Left kidney (tissue), 2 donors: ENCODE data around the gene ZDHHC20. TPM values are rescaled to one million over a fixed set of nuclear protein-coding genes. Genes with fewer than 3 reads are reported as not detected.
A peak's percentile ranks its signal among the peaks of the same experiment; 100 is the strongest.

Experiments
- DNase-seq: peaks from one replicate; pipeline ENCODE4 v3.0.0-alpha.2; 2013
- polyA plus RNA-seq: library from polyadenylated mRNA; unstranded; fragments of 120-200 nt; gene quantifications from one replicate; pipeline ENCODE4 v1.2.1, GENCODE V29; 2013; ENCODE audit not compliant: insufficient read length

Gene ZDHHC20
- polyA plus RNA-seq, 1 donor = 101 TPM

DNA sequence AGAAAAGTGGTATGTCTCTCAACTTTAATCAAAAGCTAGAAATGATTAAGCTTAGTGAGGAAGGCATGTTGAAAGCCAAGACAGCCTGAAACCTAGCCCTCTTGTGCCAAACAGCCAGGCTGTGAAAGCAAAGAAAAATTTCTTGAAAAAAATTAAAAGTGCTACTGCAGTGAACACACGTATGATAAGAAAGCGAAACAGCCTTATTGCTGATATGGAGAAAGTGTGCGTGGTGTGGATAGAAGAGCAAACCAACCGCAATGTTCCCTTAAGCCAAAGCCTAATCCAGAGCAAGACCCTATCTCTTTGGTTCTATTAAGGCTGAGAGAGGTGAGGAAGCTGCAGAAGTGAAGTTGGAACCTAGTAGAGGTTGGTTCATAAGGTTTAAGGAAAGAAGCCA lies 96.4 kb downstream of the ZDHHC20 start:
- DNase-seq = no peak

DNA sequence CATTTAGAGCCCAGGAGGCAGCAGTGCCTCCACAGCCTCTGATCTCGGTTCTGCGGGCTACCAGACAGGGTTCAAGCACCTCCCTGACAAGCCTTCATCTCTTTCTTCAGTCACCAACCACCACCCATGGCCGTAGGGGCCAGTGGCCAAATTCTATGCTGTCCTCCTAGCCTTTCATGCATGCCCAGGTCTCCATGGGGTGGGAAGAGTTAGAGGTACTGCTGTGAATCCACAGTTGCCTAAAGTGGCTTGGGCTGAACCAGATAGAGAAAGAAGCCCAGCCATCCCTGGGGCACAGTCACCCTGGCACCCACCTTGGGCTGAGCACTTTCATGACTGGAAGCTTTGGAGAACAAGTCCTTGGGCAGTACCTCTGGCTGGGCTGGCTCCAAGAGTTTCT lies 97.4 kb downstream of the ZDHHC20 start:
- DNase-seq = no peak

DNA sequence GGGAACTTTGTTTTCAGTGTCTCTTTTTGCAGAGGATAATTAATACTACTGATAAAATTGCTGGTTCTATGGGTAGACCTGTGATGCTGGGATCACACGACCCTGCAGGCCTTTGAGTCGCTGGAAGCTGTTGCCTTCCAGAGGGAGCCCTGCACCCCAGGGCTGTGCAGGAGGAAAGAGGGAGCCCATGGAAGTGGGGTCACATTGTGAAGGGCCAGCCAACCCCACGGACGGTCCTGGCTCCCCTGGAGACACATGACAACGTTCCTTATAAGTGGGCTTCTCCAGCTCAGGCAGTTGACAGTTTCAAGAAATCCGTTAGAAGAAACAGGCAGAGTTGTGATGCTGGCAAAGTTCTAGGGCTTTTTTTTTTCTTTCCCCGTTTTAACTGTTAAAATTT lies 98.0 kb downstream of the ZDHHC20 start:
- no peak for DNase-seq

DNA sequence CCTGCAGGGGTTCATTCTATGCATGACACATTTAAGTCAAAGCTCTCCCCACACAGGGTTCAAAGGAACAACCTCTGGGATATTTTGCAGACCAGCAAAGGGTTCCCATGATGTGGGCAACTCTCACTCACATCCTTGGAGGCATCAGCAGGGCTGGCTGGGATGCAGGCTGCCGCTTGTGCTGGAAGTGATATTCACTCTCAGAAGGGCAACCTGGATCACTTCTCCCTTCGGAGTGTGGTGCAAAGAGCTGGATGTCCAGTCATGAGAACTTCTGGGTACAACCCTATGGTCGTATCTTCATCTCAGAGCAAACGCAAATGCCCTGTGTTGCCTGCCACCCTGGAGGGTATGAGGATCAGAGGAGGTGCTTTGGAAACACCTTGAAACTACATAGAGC lies 98.6 kb downstream of the ZDHHC20 start:
- DNase-seq = no peak

DNA sequence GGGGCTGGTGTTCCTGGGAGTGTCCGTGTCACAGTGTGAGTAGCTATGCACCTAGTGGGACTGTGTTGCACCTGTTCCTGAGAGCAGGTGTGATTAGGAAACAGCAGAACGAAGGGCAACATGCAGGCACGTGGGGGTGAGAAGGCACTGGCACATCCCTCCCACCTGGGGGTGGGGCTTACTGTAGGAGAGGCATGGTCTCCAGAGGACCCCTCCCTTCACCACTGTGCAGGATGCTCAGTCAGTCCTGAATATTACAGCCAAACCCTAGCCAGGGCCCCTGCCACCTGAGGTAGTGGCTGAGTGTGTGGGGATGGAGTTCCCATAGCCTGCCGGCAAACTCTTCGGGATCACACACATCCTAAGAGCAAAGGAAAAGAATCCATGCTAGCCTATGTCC lies 99.2 kb downstream of the ZDHHC20 start:
- no peak for DNase-seq

DNA sequence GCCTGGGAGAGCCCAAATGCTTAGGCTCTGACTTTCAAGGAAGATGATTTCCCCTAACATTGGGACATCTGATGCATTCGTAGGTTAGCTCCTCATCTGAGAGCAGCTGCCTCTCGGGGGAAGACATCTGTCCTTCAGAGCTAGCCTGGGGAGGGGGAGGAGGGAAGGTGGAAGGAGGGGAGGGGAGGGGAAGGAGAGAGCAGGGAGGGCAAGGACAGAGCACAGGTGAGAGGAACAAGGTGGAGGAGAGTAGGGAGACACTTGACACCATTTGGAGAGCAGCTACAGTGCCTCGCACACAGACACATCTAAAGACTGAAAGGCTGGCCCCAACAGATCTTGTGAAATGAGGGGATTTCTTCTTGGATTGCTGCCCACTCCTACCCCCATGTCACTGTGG lies 103.8 kb downstream of the ZDHHC20 start:
- no peak for DNase-seq

DNA sequence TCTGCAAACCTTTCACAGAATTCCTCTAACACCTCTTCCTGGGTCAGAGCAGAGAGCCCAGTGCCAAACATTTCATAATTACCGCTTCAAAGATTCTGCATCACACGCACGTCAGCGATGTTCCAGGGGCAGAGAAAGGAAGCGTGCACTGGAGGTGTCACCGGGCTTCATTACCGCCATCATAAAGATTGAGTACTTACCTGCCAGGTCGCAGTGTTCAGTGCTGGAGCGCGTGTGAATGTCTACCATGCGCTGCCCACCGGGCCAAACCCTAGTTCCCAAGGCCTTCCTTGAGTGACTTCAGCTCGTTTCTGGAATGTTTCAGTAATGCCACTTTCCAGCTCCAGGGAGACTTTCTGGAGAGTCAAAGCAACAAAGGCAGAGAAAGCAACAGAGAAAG lies 104.4 kb downstream of the ZDHHC20 start:
- no peak for DNase-seq

DNA sequence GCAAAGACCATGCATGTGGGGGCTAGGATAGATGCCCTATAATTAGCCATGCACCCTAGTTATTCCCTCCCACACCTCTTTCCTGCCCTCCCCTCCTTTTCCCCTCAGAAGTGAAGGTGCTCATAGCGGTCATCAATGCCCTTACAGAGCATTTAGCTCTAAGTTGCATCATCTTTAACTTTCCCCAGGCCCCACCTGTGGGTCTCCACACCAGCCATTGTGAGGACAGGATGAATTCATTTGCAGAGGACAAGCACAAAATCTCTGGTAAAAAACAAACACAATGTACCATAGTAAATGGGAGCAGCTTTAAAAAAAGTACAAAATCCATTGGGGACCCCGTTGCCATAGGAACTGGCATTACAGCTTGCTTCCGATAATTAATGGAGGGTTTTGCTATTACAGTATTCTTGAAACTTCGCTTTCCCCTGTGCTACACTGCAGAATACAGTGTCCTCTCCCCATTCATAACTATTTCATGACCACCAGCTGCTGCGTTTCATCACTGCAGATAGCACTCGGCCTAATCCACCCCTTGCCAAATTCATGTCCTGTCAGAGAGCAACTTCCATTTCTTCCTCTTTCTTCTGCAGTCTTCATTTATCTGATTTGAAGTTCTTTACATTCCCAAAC lies 110.5 kb downstream of the ZDHHC20 start:
- DNase-seq = peak; percentile 14

DNA sequence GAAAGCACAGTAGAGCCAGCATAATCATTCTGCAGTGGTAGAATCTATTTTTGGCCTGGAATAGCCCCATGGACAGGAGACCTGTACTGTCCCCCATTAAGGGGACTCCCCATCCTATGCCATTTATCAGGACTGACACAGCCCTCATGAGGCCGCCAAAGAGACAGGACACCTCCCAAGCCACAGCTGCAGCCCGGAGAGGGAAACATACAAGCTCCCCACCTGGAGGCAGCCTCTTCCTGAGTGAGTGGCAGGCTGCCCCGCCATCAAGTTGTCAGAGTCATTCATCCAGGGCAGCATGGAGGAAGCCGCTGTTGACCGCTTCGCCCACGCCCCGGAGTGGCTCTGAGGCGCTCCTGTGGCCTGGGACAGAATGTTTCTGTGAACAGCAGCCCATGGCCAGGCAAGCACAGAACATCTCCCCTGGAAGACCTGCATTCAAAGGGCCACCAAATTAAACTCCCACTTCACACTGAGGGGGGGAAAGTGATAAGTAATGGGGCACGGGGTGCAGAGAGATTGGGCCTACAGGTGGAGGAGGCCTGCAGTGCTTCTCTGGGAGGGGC lies 111.3 kb downstream of the ZDHHC20 start:
- DNase-seq = no peak

DNA sequence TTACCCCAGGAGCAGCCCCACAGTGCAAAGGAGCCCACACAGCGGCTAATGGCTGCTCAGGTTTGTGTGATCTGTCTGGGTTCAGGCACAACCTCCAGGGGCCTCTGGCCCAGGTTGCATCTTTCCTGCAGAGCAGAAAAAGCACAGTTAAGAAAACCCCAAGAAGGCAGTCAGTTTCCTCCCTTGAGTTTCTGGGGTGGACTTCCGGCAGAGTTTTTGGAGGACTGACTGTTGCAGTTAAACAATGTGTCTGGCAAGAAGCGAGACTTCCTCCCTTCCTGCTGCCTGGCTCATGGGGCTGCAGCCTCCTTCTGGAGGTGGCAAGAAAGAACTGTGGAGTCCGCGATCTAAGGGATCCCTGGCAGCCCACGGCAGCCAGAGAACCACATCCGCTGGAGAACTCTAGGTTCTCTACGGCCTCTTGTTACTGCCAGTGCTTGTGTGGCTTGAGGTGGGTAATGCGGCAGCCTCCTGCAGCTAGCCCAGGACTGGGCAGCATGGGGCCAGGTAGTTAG lies 114.4 kb downstream of the ZDHHC20 start:
- DNase-seq = no peak

DNA sequence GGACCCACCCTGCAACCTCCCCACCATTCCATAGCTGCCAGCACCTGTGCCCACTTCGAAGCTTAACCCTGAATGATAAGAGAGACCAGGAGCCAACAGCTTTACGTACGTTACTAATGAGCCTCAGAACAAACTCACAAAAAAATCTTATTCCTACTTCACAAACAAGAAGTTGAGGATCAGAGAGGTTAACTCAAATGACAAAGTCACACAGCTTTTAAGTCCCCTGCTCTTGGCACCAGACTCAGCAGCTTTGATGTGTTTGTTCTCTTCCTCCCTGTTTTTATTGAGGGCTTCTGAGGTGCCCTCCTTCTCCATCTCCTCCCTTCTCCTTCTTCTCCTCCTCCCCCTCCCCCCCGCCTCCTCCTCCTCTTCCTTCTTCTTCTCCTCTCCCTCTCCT lies 115.4 kb downstream of the ZDHHC20 start:
- no peak for DNase-seq

DNA sequence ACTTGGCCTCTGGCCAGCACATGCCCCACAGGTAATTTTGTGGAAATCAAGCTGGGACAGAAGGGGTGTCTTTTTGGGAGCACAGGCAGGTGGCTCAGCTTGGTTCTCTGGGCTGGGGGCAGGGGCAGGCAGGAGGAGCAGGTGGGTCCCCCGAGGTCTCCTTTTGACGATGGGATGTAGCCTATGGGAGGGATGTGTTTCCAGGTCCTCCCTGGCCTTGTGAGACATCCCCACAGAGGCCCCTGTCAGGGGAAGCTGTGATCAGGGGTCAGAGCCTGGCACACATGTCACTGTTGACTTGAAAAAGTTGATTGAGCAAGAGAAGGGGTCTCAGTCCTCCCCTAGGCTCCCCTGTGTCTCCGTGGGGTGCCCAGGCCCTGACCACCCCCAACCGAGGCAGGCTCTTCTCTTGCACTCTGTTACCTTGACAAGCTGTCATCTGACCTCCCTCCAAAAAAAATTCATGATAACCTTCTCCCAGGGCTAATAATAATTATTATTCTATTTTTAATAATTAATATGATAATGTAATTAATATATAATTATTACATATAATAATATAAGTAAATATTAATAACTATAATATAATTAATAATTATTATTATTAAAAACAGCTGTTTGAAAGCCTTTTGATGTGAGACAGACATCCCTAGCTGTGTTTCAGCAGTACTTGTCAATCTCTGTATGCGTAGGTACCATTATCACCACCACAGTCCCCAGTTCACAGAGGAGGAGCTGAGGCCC lies 116.2 kb downstream of the ZDHHC20 start:
- DNase-seq = no peak

DNA sequence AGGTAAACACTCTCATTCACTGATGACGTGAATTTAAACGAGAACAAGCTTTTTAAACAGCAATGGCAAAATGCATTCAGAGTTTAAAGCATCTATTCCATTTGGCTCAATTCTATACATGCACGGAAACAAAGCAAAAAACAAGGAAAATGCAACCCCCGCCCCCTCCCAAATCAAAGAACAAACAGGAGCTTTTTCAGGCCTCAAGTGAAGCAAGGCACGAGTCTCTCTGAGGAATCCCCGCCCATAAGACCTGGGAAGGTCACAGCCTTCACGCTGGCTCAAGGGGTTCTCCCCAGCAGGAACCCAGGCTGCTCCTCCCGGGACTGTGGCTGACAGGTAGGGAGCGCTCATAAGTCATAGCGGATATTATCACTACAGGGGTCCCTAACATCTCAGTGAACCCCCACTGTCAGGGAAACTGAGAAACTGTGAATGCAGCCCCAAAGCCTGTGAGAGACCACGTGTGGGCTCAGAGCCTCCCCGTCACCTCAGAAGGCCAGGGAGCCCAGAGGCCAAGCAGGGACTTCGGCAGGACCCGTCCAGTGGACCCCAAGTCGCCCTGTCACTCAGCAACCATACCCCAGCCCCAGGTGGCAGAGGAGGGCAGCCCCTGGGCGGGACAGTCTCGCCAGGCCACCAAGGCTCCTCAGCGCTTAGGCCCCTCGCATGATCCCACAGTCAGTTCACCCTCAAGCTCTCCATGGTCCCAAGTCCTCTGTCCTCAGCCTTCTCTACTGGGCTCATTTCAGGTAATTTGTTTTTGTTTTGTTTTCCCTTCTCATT lies 117.3 kb downstream of the ZDHHC20 start:
- no peak for DNase-seq

DNA sequence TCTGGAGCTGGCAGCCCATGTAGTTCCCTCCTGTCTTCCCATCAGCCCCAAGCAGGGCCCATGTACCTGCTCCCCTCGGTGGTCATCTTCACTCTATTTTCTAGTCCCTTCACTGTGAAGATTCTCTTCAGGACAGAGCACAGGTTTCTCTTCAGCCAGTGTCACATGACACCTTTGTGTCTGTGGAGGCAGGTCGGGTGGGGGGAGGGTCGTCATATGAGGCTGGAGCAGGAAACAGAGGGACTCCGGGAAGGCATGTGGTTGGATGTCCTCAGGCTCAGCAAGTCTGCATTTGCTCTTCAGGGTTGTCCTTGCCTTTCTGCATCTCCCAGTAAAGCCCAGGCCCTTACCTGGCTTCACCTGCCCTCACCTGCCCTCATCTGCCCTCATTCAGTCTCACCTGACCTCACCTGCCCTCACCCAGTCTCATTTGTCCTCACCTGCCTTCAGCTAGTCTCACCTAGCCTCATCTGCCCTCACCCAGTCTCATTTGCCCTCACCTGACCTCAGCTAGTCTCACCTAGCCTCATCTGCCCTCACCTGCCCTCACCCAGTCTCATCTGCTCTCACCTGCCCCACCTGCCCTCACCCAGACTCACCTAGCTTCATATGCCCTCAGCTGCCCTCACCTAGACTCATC lies 120.3 kb downstream of the ZDHHC20 start:
- no peak for DNase-seq

DNA sequence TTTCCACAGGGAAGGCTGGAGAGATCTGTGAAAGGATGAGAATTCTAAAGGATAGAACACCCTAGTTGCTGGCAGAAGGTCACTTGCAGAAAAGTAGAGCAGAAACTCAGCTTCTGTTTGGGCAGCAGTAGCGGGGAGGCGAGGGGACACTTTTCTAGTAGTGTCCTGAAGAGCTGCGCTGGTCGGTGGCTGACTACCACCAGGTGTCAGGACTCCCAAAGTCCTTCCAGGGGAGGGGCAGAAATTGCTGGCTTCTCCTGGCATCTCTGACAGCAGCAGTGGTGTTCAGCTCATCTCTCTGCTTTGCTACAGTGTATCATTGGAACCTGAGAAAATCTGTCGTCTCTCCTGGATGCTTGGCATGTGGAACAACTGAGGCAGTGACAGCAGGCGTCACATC lies 120.9 kb downstream of the ZDHHC20 start:
- DNase-seq = no peak

DNA sequence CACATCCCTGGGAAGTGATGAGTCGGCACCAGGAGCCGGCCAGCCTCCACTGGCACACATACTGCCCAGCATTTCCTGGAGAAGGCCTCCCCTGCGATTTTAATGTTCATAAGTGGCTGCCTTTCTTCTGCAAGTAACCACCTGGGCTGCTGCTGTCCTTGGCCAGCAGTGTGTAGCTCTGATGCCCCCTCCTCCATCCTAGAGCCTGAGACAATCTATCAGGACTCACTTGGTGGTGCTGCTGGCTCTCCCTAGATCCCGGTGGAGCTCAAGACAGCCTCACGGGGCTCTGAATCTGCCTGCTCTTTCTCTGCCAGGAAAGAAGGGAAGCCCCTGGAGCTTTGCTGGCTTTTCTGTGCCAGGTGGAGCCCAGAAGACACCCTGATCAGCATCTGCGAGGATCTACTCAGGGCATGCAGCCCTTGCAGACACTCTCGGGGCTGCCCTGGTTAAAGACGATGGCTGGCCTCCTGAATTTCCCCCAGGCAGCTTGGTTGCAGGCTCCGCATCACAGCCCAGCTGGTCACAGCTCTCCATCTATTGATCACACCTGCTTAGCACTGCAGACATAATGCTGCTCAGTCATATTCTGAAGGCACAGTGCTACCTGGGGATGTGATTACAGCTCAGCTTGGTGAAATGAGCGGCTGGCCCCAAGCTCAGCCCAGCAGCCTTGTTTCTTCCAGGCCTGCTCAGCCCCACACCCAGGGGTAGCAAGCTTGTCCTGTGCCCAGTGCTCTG lies 122.3 kb downstream of the ZDHHC20 start:
- no peak for DNase-seq

DNA sequence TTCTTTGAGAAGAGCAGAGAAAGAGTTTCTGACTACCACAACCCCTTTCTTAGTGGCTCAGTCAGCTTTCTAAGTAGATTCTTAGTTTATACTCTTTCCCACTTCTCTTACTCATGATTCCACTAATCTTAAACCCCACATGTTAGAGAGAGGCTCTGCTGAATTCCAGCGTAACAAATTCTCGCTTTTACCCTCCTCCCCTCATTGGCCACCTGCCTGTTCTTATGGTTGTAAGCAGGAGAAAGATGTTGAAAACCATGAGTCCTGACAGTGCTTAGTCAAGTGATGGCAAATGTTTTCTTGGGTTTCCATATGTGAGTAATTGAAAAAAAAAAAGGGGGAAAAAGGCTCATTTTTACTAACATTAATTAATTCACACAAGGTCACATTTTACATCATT lies 125.9 kb downstream of the ZDHHC20 start:
- DNase-seq = no peak

DNA sequence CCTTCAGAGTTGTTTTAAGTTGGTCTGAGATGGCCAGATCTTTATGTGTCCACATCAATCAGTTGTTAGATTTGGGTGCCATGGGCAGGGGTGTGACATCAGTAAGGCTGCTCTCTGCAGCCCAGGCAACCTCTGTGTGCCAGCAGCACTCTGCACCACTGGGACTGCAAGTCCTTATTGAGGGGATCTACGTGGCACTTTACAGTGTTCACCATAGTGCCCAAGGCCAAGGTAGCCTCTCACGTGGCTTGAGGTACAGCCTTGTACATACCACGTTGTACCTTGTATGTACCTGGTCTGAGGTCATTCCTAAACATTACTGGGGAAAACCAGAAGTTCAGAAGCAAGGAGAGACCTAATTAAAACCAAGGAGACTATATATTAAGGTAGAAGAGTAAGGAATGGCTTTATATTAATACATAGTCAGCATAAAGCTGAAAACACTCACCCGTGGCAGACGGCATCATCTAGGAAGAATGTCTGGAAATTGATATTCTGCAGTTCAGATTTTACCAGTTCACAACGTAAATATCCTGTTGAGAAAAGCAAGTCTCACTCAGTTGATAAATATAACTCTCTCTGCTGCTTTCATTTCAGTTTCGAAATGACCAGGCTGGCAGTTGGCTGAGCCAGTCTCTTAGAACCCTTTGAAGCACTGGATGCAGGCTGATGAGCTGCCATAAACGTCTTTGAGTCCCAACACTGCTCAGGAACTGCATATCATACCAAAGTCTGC lies 128.8 kb downstream of the ZDHHC20 start:
- no peak for DNase-seq

DNA sequence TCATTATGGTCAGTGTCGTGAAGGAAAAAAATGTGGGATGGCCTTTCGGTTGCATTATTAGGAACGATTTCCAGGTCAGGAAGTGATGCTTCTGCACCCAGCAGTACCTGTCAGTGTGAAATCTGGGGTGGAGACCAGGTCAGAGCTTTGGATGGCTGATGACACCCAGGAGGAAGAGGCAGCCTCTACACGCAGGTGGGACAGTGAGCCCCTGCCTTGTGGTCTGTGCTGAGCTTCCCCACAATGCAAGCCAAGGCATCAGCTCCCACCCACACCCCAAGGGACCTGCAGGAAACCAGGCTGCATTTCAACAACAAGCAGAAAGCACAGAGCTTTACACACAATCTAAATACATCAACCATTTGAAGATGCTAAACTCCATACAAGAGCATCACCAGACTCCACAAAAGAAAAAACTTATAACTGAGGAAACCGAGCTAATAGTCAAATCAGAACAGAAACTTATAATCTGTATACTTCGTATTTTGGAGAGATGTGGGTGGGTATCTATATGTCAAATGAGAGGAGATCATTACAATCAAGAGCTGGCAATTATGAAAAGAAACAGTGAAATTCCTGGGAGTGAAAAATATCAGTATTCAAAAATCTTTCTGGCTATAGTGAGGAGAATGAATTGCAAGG lies 130.1 kb downstream of the ZDHHC20 start:
- DNase-seq = no peak

DNA sequence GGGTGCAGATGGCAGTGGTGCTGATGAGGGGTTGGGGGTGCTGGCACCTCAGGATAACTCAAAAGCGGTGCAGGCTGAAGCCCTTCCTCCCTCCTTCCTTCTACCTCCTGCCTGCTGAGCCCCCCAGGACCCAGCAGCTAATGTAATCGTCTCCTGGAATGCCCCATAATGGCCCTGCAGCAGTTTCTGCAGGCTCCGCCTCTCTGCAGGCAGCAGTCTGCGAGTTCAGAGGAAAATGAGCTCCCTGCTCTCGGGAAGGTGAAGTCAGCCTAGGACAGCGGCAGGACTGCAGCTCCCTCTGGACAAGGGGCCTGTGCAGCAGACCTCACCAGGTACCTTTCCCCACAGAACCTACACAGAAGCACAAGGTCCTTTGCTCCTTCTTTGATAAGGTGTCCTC lies 130.9 kb downstream of the ZDHHC20 start:
- DNase-seq = no peak
